A172 (cell line): ENCODE measurements around the gene ADI1. TPM values are rescaled to one million over a fixed set of nuclear protein-coding genes. Genes with fewer than 3 reads are reported as not detected.
"Not testable (repeated sequence)": the region's sequence is repeated elsewhere in the genome, so short reads cannot be mapped to it uniquely, and the experiment has no call there.

ENCODE experiments used
- DNase-seq: peaks from one replicate; pipeline ENCODE4 v3.0.0-alpha.2; 2015; ENCODE audit warnings: low spot score
- total RNA-seq: library from RNA; depleted of rRNA; stranded (reverse); fragments of >200 nt; shearing (Covaris generic); gene quantifications from 2 replicates; pipeline ENCODE4 v1.2.3, GENCODE V29; 2014; rRNA removed

The ADI1 gene
- total RNA-seq, 1 experiment from 2014 or later: 102 TPM

DNA sequence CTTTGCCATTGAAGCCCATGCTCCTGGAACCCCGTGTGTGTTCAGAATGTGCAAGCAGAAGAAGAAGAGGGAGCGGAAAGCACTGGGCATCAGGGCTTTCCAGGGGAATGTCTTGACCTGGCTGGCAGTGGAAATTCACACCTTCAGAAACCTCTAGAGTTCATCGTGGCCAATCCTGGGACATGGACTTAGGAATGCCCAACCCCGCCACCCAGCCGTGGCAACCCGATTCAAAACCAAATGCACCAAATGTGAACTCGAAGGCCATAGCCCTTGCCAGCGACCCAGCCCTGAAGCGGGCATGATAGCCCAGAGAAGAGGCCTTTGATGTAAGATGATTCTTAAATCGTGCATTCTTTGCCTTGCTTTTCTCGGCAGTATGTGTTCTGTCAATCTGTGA, 69.4 kb downstream of the ADI1 start:
- DNase-seq: no peak

DNA sequence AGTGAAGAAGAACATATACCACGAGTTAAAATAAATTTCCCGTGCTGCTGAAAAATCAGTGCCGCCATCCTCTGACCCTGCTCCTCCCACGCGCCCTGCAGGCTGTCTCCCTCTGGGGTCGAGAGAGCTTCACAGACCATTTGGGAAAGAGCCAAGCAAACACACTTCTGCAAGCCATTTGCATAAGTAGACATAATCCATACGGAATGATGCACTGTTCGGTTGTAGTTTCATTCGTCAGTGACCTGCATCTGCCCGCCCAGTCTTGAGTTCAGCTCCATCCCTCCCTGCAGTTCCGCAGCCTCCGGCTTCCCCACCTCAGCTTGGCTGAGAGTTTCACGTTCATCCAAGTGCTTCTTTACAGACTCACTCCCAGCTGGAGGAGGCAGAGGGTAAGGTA, 70.2 kb downstream of the ADI1 start:
- DNase-seq: no peak

DNA sequence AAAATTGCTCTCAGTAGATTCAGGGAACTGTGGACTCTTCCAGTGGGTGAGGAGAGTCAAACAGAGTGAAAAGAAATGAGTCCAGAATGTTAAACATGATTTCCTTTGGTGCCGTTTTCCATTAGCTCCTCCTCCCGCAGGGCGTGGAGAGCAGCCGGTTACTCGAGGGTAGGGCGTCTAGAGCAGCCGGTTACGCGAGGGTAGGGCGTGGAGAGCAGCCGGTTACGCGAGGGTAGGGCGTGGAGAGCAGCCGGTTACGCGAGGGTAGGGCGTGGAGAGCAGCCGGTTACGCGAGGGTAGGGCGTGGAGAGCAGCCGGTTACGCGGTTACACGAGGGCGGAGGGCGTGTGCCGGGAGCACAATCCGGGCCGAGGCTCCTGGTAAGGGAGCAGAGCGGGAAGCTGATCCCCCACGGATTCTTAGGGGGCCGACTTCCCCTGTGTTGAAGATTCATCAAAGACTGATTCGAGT, 70.9 kb downstream of the ADI1 start:
- DNase-seq: not testable (repeated sequence)

DNA sequence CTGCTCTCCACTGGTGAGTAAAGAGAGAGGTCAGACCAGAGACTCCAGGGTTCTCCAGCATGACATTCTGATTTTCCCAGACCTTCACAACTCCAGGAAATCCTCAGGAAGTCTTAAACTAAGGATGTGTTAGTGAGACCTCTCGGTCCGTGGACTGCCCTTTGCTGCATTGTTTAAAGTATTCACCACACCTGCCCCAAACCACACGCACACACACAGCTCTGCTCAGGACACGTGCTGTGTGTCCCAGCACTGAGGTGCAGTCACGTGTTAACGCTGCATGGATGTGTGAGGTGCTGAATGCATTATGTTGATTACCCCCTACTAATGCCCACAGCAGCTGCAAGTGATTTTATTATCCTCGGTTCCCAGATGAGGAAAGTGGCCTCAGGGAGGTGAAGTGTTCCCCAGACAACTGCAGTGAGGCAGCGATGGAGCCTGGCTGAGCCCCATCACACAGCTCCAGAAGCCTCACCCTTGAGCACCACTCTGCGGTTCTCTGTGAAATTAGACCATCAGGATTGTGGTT, 71.5 kb downstream of the ADI1 start:
- DNase-seq: no peak

Other genes with a start within 250 kb of the ADI1 start
- gene EIPR1, start 141.7 kb downstream of the ADI1 start, total RNA-seq: 118 and 143 TPM in 2 replicates
- 44.7 and 45.1 TPM in 2 replicates for gene TRAPPC12, start 139.8 kb downstream of the ADI1 start, total RNA-seq
- 55.3 and 61.6 TPM in 2 replicates for gene RNASEH1, start 38.8 kb upstream of the ADI1 start, total RNA-seq
- 2,765 and 4,011 TPM in 2 replicates for gene RPS7, start 55.7 kb upstream of the ADI1 start, total RNA-seq
- gene COLEC11, start 75.6 kb upstream of the ADI1 start, total RNA-seq: 0.17 TPM in 1 of 2 replicates, not detected in the other
- gene ALLC, start 138.7 kb upstream of the ADI1 start, total RNA-seq: not detected in 2 replicates
- not detected in 2 replicates for gene DCDC2C, start 184.0 kb upstream of the ADI1 start, total RNA-seq